Measurements from ENCODE around the gene AKR1D1.
"Not testable (repeated sequence)": the region's sequence is repeated elsewhere in the genome, so short reads cannot be mapped to it uniquely, and the experiment has no call there.

Gene AKR1D1, protein sequence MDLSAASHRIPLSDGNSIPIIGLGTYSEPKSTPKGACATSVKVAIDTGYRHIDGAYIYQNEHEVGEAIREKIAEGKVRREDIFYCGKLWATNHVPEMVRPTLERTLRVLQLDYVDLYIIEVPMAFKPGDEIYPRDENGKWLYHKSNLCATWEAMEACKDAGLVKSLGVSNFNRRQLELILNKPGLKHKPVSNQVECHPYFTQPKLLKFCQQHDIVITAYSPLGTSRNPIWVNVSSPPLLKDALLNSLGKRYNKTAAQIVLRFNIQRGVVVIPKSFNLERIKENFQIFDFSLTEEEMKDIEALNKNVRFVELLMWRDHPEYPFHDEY

DNA sequence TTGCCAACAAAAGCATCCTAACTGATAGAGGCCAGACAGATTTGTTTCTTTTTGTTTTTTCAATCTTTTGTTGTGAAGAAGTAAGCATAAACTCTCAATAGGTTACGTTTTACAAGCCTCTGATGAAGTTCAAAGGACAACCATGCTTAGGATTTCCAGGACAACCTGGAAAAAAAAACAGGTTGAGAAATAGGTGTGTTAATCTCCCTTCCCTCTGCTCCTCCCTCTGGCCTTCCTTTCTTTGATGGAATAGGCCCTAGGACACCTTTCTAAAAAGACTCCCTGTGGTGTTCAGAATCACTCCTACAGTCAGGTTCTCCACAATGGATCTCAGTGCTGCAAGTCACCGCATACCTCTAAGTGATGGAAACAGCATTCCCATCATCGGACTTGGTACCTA, at the start of gene AKR1D1:
Gene AKR1D1 (plus strand): TSS at position 264 of the 400 bp plus-strand sequence. CDS start 60 bp downstream, at position 324.
- DNase-seq (ENCODE audit: low read depth) = no peak

DNA sequence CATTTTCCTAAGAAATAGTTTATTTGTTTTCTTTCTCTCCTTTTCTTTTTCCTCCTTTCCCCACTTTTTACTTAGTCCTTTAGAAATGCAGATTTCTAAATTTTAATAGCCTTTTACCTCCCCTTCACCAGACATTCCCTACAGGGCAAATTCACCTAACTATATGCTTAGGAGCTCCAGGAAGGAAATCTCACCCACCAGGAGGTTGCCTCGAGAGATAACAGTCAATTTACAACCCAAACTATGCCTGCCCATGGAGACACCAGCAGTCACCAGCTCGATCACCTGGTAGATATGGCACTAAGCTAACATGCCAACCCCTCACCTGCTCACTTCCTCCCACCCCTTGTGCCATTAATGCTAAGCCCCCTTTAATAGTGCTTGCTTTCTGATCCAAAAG, 49.2 kb upstream of the AKR1D1 start:
- DNase-seq (ENCODE audit: low read depth) = no peak

DNA sequence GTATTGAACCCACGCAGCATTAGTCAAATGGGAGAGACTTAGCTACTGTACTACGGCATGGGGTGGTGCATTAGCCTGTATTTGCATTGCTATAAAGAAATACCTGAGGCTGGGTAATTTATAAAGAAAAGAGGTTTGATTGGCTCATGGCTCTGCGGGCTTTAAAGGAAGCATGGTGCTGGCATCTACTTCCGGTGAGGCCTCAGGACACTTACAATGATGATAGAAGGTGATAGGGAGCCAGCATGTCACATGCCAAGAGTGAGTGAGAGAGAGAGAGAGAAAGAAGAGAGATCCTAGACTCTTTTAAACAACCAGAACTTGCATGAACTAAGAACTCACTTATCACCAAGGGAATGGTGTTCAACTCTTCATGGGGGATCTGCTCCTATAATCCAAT, 47.1 kb upstream of the AKR1D1 start:
- DNase-seq (ENCODE audit: low read depth) = no peak

DNA sequence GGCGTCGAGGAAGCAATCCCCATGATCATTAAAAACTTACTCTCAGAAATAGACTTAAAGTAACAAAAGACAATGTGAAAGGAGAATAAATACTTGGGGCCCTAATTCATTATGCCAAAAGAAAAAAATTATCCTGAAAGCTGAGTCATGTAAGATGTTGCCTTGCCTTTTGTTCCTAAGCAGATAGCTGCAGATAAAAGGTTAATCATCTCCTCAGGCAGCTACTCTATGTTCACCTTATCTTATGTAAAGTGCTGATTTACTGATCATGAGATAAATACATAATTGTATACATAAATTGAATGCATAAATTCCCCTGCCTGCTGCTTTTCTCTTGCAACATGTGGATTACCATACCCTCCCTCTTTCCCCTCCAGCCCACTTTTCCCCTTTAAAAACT, 46.3 kb upstream of the AKR1D1 start:
- DNase-seq (ENCODE audit: low read depth) = no peak

DNA sequence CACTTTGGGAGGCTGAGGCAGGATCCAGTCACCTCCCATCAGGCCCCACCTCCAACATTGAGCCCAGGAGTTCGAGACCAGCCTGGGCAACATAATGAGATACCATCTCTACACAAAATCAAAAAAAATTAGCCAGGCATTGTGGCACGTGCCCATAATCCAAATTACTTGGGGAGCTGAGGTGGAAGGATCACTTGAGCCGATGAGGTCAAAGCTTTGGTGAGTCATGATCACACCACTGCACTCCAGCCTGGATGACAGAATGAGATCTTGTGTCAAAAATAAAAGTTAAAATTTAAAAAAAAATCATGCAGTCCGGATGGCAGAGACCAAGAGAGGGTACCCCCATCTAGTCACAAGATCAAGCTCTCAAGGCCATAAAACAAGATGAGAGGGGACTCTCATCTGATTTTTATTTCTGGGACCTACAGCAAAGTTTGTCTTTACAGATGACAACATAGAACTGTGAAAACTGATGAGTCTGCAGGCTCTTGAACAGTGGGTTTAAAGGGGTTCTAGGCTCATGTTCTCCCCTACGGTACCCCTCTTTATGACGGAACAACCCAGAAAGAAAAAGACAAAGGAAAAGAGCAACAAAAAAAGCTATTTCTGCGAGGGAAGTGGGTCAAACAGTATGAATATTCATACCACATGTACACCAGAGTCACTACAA, 45.4 kb upstream of the AKR1D1 start:
- no peak for DNase-seq (ENCODE audit: low read depth)

DNA sequence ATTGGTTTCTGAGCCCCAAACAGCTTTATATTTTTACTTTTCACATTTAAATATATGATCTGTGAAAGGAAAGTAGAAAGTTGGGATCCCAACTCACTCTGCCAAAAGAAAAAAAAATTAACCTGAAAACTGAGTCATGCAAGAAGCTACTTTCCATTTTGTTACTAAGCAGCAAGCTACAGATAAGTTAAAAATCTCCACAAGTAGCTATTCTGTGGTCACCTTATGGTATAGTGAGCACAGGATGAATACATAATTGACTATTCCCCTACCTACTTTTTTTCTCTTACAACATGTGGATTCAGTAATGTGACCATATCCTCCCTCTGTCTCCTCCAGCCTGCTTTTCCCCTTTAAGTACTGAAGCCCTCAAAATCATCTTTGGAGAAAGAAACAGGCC, 44.1 kb upstream of the AKR1D1 start:
- DNase-seq (ENCODE audit: low read depth) = no peak

DNA sequence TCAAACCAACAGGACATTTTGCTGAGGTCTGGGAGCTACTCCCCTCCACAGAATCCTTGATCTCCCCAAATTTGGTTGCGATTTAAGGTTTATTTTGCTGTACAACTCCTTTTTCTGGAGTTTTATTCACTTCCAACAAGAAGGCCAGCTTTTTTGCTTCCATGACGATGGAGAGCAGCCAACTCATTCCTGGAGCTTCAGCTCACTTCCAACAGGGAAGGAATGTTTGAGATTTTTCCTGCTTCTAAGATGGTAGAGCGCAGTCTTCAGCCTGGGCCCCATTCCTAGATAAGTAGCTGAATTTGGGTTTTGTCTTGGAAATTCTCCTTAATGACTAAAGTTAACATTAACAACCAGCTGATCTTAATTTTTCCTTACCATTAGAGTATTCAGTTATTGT, 43.5 kb upstream of the AKR1D1 start:
- DNase-seq (ENCODE audit: low read depth) = no peak

DNA sequence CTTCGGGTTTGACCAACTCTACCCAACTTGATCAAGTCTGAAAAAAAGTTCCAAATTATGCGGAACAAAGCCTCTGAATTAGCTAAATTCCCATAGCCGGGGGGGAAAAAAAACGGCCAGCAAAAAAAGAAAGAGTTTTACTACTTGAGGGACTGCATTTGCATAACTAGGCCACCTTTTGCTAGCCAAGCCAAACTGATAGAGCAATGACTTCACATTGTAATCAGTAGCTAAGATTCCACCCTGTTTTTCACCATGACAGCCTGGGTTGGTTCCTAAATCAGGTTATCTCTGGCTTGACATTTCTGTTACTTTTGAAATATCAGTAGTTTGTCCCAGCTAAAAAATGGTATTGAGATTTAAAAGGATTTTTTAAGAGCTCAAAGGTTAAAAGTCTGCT, 43.0 kb upstream of the AKR1D1 start:
- no peak for DNase-seq (ENCODE audit: low read depth)

DNA sequence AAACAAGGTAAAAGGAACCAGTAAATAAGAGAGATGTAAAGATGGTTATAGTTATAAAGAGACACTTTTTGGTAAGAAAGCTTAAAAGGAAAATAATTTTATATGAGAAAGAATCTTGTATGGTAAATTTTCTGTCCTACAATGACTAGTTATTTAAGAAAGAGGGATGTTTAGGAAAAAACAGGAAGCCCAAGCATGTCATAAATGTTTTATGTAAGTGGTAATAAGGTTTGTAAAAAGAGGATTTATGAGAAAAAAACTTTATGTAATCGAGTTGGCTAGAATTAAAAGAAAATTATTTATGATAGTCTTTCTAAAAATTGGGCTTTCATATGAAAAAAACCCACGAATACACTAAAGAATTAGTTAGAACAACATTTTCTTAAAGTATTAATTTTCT, 40.1 kb upstream of the AKR1D1 start:
- no peak for DNase-seq (ENCODE audit: low read depth)

DNA sequence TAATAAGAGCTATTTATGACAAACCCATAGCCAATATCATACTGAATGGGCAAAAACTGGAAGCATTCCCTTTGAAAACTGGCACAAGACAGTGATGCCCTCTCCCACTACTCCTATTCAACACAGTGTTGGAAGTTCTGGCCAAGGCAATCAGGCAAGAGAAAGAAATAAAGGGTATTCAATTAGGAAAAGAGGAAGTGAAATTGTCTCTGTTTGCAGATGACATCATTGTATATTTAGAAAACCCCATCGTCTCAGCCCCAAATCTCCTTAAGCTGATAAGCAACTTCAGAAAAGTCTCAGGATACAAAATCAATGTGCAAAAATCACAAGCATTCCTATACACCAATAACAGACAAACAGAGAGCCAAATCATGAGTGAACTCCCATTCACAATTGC, 36.2 kb upstream of the AKR1D1 start:
- DNase-seq (ENCODE audit: low read depth) = not testable (repeated sequence)

DNA sequence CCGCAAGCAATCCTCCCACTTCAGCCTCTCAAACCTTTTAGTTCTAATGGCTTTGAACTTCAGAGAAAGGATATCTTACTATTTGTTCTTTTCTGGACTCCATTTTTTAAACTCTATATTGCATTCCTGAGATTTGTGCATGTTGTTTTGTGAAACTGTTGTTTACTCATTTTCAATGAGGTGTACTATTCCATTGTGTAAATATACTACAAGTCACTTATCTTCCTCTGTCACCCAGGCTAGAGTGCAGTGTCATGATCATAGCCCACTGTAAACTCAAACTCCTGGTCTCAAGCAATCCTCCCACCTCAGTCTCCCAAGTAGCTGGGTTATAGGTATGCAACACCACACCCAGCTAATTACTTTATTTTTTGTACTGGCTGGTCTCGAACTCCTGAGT, 31.4 kb upstream of the AKR1D1 start:
- DNase-seq (ENCODE audit: low read depth) = no peak

DNA sequence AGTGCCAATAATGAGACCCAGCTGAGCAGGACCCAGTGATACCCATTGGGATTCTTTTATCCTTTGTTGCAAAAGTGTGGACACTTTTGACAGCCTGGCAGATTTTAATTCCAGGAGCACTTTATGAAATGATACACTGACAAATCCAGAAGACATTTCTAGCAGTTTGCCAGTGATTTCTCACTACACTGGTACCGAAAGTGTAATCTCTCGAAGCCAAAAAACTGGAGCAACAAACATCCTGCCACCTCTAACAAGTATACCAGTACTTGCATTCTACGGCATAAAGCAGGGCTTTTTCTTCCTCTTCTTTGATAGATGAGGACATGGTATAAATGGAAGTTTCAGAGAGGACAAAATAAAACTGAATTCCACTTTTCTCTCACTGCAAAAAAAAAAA, 28.4 kb upstream of the AKR1D1 start:
- DNase-seq (ENCODE audit: low read depth) = no peak

DNA sequence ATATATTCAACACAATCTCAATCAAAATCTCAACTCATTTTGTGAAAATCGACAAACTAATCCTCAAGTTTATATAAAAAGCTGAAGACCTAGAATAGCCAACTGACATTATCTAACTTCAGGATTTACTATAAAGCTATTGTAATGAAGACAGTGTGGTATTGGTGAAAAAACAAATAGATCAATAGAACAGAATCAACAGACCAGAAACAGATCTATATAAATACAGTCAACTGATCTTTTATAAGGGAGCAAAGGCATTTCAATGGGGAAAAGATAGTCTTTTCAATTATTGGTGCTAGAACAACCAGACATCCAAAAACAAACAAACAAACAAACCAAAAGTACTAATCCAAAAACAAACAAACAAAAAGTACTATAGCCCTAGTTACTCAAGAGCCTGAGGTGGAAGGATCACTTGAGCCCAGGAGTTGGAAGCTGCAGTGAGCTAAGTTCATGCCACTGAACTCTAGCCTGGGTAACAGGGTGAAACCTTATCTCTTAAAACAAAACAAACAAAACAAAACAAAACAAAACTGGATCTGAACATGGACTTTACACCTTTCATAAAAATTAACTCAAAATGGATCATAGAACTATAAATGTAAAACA, 26.6 kb upstream of the AKR1D1 start:
- DNase-seq (ENCODE audit: low read depth) = no peak

DNA sequence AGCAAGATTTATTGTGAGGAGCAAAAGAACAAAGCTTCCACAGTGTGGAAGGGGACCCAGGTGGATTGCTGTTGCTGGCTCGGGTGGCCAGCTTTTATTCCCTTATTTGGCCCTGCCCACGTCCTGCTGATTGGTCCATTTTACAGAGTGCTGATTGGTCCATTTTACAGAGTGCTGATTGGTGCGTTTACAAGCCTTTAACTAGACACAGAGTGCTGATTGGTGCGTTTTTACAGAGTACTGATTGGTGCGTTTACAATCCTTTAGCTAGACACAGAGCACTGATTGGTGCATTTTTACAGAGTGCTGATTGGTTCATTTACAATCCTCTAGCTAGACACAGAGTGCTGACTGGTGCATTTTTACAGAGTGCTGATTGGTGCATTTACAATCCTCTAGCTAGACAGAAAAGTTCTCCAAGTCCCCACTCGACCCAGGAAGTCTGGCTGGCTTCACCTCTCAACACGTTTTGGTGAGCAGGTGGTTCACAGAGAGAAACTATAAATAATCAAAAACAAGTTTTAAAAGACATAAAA, 24.5 kb upstream of the AKR1D1 start:
- DNase-seq (ENCODE audit: low read depth) = not testable (repeated sequence)

DNA sequence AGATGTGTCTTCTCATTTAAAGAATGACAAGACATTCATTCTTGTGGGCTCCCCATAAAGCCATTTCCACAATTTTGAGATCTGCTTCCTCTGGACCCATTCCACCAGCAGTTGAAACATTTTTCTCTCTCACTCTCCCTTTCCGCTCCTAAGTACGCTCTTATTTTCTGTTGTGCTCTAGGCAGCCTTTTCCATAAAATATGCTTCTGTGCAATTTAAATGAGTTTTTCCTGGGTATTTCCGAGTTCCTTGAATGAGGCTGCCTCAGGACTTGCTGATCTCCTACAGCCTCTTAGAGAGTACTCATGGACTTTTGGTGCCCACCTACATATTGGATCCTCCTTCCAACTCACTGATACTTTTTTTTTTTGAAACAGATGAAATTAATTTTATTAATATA, 23.6 kb upstream of the AKR1D1 start:
- no peak for DNase-seq (ENCODE audit: low read depth)

DNA sequence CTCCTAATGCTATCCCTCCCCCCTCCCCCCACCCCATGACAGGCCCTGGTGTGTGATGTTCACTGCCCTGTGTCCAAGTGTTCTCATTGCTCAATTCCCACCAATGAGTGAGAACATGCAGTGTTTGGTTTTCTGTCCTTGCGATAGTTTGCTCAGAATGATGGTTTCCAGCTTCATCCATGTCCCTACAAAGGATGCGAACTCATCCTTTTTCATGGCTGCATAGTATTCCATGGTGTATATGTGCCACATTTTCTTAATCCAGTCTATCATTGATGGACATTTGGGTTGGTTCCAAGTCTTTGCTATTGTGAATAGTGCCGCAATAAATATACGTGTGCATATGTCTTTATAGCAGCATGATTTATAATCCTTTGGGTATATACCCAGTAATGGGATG, 20.6 kb upstream of the AKR1D1 start:
- DNase-seq (ENCODE audit: low read depth) = not testable (repeated sequence)

DNA sequence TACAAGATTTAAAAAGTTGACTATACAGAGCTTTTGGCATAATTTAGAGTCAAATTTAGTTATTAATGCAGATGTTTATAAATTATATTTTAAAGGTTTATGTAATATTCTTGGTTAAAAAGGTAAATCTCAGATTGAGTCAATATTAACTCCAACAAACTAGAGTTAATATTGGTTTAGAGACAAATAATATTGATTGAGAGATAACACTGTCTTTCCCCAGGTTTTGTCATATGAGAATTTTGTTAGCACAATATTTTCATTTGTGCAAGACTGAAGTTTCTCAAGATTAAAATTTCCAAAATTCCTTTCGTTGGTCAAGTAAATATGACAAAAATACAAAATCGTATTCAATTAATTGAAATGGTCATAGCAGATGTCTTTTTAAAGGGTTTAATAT, 12.9 kb upstream of the AKR1D1 start:
- DNase-seq (ENCODE audit: low read depth) = no peak

DNA sequence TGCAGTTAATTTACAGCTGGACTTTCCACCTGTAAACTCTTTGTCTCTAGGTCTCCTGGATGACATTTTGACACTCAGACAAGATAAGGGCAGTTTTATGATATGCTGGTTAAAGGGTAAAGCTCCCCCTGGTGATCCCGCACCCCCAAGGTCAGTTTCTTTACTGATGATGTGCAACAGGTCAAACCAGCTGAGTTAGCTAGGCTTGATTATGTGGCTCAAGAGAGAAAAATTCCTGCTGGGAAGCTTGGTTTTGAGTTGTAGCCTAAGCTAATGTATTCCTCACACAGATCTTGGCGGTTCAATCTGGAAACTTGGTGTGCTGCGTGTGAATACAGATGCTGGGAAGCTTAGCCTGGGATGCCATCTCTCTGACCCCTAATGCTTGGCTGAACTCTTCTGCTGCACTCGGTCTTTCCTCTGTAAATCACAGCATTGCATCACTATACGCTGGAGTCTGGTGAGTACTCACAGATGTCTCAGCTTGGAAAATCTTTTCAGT, 11.4 kb upstream of the AKR1D1 start:
- no peak for DNase-seq (ENCODE audit: low read depth)

DNA sequence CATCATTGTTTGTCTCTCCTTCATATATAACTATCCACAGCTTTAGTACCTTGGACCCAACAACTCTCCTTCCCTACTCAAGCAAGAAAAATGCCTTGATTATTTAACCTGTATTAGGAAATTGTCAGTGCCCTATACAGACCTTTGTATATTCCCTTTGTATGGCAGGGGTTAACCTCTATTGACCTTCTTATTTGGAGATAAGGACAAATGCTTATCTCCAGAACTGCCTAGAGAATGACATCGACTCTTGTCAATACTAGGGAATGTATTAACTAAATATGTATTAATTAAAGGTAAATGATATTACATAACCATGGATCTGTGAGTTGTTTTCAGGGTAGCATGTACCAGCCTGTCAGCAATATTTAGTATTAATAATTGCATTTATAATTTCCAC, 10.4 kb upstream of the AKR1D1 start:
- no peak for DNase-seq (ENCODE audit: low read depth)

DNA sequence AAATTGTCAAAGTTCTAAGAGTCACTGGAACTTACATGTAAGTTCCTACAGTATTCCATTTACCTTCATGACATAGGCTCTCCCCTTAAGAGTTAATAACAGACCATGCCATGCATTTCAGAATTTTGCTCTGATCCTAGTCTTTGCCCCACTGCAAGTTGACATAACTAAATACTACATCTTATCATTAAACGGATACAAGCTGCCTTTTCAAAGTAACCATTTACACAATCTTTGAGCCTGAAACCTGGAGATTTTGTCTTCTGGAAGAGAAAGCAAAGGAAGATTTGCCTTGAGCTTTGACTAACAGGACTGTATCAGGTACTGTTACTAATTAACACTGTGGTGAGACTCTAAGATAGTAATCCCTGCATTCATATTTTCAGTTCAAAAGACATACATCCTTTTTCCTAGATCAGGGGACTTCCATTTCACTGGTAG, 9.3 kb upstream of the AKR1D1 start:
- DNase-seq (ENCODE audit: low read depth) = no peak

DNA sequence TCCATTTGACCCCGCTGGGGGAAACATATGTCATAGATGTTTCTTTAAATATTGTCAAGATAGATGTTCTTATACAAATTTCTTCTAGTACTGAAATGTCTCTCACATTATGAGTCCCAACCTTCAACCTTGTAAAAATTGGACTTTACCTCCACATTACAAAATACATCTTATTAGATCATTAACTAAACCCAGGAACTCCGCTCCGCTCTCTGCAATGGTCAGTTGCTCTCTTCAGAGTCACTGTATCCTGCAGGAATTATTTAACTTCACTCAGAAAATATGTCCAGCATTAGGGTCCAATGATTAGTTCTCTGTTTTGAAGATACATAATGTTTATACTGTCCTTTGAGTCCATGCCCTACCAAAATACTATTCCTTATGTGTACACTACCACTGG, 8.5 kb upstream of the AKR1D1 start:
- no peak for DNase-seq (ENCODE audit: low read depth)

DNA sequence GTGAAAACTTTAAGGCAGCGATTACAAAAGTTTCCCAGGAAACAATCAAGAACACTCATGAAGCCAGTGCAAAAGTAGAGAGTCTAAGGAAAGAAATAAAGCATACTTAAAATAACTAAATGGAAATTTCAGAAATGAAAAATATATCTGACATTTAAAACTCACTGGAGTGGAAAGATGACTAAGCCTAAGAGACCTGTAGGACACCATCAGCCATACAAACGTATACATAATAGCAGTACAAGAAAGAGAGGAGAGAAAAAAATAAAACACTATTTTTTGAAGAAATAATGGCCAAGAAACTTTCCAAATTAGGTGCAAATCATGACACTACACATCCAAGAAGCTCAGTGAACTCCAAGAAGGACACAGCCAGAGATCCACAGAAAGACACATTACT, 5.4 kb upstream of the AKR1D1 start:
- no peak for DNase-seq (ENCODE audit: low read depth)

DNA sequence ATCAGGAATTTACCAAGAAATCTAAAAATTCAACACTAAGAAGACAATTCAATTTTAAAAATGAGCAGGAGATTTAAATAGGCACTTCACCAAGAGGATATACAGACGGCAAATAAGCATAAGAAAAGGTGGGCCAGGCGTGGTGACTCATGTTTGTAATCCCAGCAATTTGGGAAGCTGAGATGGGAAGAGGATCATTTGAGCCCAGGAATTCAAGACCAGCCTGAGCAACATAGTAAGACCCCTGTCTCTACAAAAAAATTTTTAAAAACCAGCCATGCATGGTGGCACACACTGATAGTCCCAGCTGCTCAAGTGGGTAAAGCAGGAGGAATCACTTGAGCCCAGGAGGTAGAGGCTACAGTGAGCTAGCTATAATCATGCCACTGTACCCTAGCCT, 3.5 kb upstream of the AKR1D1 start:
- no peak for DNase-seq (ENCODE audit: low read depth)

Data from activated T-cell treated with anti-CD3 and anti-CD28 coated beads for 1 hour (primary cell).